PC-9 (cell line): ENCODE data around the gene PRSS2. TPM values are rescaled to one million over a fixed set of nuclear protein-coding genes. Genes with fewer than 3 reads are reported as not detected.
"Not testable (repeated sequence)": the region's sequence is repeated elsewhere in the genome, so short reads cannot be mapped to it uniquely, and the experiment has no call there.

Experiments
- BruUV-seq: library from RNA; stranded (reverse); fragments of 400-500 nt; replicated peaks from 2 replicates; lab custom pipeline; 2021; lab: Mats Ljungman, UMichigan
- CTCF ChIA-PET: fragments of 300-600 bp; sonication (Branson Sonifier 250); formaldehyde crosslinking; loops from one replicate; lab custom pipeline; 2022; ENCODE audit warnings: antibody characterized with exemption; lab: Charles Lee
- POLR2A ChIA-PET: fragments of 300-600 bp; sonication (Branson Sonifier 250); formaldehyde crosslinking; loops from one replicate; lab custom pipeline; 2022; ENCODE audit warnings: antibody characterized with exemption; ENCODE audit not compliant: unreplicated experiment; lab: Charles Lee
- DNase-seq, 2 experiments: peaks; one replicate each; pipeline versions ENCODE4 v3.0.0 to v3.0.0-alpha.2; 2015 to 2022; ENCODE audit warnings: mixed read lengths in 1 of 2
- H2AFZ ChIP-seq: fragments of 200-600 bp; sonication (generic); 2 replicates; pipeline ENCODE4 v1.8.1; 2017; ENCODE audit warnings: antibody characterized with exemption
- H3F3A ChIP-seq: fragments of 200-600 bp; sonication (generic); 2 replicates; pipeline ENCODE4 v1.8.1; 2017; ENCODE audit warnings: antibody characterized with exemption, mild to moderate bottlenecking, low read depth; ENCODE audit not compliant: insufficient read depth
- H3K27ac ChIP-seq: fragments of 200-600 bp; sonication (generic); 2 replicates; pipeline ENCODE4 v1.6.1; 2016; ENCODE audit warnings: mixed run types
- H3K27me3 ChIP-seq: fragments of 200-600 bp; sonication (generic); 2 replicates; pipeline ENCODE4 v1.6.1; 2016; ENCODE audit warnings: low read depth, mixed run types; ENCODE audit not compliant: insufficient read depth
- H3K36me3 ChIP-seq: fragments of 200-600 bp; sonication (generic); 2 replicates; pipeline ENCODE4 v1.6.1; 2016; ENCODE audit warnings: low read depth, mixed run types
- H3K4me1 ChIP-seq: fragments of 200-600 bp; sonication (generic); replicated peaks from 2 replicates; pipeline ENCODE4 v1.6.1; 2016; ENCODE audit warnings: mixed run types; ENCODE audit not compliant: insufficient read depth
- H3K4me2 ChIP-seq: fragments of 200-600 bp; sonication (generic); 2 replicates; pipeline ENCODE4 v1.6.1; 2017; ENCODE audit warnings: mixed run types
- H3K4me3 ChIP-seq: fragments of 200-600 bp; sonication (generic); 2 replicates; pipeline ENCODE4 v1.6.1; 2016; ENCODE audit warnings: mixed run types
- H3K79me2 ChIP-seq: fragments of 200-600 bp; sonication (generic); 2 replicates; pipeline ENCODE4 v1.6.1; 2017; ENCODE audit warnings: low read depth, mixed run types
- H3K9me2 ChIP-seq: fragments of 200-600 bp; sonication (generic); 2 replicates; pipeline ENCODE4 v1.8.1; 2017; ENCODE audit warnings: mild to moderate bottlenecking; ENCODE audit not compliant: insufficient read depth
- H3K9me3 ChIP-seq: fragments of 200-600 bp; sonication (generic); 2 replicates; pipeline ENCODE4 v1.8.1; 2016; ENCODE audit warnings: low read depth; ENCODE audit not compliant: insufficient read depth
- H4K20me1 ChIP-seq: fragments of 200-600 bp; sonication (generic); 2 replicates; pipeline ENCODE4 v1.8.1; 2017; ENCODE audit not compliant: insufficient read depth
- EZH2 ChIP-seq: fragments of 200-600 bp; sonication (generic); IDR thresholded peaks from 2 replicates; pipeline ENCODE4 v1.8.0; 2017; ENCODE audit warnings: antibody characterized with exemption, low read depth
- intact Hi-C: fragments of 100-400 bp; cut with micrococcal nuclease; formaldehyde crosslinking; loops from one replicate; pipeline ENCODE4 v1.10.0; 2022; ENCODE audit not compliant: unreplicated experiment
- total RNA-seq: library from RNA; stranded (reverse); gene quantifications from 2 replicates; pipeline ENCODE4 v1.2.3, GENCODE V29; 2021
- TF ChIP-seq, protein P1 (sequence below): fragments of 200-600 bp; sonication (generic); conservative IDR thresholded peaks from 2 replicates; pipeline ENCODE4 v1.6.1; 2017; ENCODE audit warnings: mixed run types, antibody characterized with exemption, mild to moderate bottlenecking, moderate library complexity

The PRSS2 gene
- total RNA-seq, 1 experiment from 2014 or later: not detected

DNA sequence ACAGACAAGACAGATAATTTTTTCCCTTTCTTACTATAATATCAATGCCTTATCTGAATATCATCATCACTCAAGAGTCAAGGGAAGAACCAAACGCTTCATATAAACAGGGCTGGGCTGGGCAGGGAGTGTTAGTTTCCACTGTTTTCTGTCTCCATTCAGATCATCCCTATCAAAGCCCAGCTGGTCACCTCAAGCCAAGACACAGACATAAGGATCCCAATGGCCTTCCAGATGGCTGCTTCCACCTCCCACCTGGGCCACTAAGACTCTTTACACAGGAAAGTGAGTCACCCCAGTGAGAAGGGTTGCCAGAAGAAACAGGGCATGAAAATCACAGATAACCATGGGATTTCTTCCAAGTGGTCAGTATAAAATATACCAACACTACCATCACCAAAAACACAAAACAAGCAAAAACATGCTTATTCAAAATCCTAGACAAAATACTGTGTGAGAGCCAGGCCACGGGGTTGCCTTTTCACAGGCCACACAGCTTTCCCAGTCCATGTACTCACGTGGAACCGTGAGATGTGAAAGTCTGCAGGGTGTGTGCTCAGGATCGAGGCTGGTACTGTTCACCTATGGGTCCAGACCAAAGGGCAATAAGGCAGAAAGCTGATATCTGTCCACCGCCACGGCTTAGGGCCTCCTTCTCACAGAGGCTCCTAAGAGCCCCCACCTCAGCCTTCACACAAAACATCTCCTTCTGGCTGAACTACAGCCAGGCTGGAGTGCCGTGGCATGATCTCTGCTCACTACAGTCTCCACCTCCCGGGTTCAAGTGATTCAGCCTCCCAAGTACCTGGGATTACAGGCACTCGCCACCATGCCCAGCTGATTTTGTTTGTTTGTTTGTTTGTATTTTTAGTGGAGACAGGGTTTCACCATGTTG lies 15.8 kb upstream of the PRSS2 start:
- Histone ChIP-seq H3K79me2 (no peaks in the 10 kb centered on the region), H3K9me3 (no peaks in the 10 kb centered on the region; the same call in none of the 2 replicates), H3K4me1 (peaks cover 35% of the 10 kb centered on the region), H3K27ac (no peak overlapping the region), H3K4me2 (no peak overlapping the region), H3K4me3 (no peak overlapping the region), H3K27me3 (no peaks in the 10 kb centered on the region), H4K20me1 (no peaks in the 10 kb centered on the region), H2AFZ (no peak overlapping the region), H3K36me3 (no peaks in the 10 kb centered on the region), H3K9me2 (no peaks in the 10 kb centered on the region), H3F3A (no peaks in the 10 kb centered on the region)
- intact Hi-C loops: no loop called here
- DNase-seq: no peak
- CTCF ChIA-PET: no interaction called here
- TF ChIP-seq, protein P1, sequence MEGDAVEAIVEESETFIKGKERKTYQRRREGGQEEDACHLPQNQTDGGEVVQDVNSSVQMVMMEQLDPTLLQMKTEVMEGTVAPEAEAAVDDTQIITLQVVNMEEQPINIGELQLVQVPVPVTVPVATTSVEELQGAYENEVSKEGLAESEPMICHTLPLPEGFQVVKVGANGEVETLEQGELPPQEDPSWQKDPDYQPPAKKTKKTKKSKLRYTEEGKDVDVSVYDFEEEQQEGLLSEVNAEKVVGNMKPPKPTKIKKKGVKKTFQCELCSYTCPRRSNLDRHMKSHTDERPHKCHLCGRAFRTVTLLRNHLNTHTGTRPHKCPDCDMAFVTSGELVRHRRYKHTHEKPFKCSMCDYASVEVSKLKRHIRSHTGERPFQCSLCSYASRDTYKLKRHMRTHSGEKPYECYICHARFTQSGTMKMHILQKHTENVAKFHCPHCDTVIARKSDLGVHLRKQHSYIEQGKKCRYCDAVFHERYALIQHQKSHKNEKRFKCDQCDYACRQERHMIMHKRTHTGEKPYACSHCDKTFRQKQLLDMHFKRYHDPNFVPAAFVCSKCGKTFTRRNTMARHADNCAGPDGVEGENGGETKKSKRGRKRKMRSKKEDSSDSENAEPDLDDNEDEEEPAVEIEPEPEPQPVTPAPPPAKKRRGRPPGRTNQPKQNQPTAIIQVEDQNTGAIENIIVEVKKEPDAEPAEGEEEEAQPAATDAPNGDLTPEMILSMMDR: no peak
- TF ChIP-seq EZH2: no peak
- BruUV-seq: no TSS peak
- POLR2A ChIA-PET: no interaction called here

- H3K4me1 ChIP-seq: peaks cover 38% of the 10 kb centered on the region
- H3K9me3 ChIP-seq, H3K27ac ChIP-seq, H3K9me2 ChIP-seq, H3K27me3 ChIP-seq, intact Hi-C loops, H3F3A ChIP-seq, H4K20me1 ChIP-seq, DNase-seq, H3K36me3 ChIP-seq, H3K4me2 ChIP-seq, H3K79me2 ChIP-seq, H2AFZ ChIP-seq, BruUV-seq, H3K4me3 ChIP-seq, POLR2A ChIA-PET: not testable (repeated sequence)
- CTCF ChIA-PET: interaction anchor here (0.6 kb wide), 1 partner anchor 791 kb away, joined by 3 read pairs; no protein-coding TSS in a partner anchor
Observed at GRCh38 chr7:142758312-142758711, 12.5 kb upstream of the PRSS2 start.

GRCh38 chr7:142759433-142759832 lies 11.3 kb upstream of the PRSS2 start:
- no peaks in the 10 kb centered on the region for H3K9me2 ChIP-seq
- H3K36me3 ChIP-seq: no peaks in the 10 kb centered on the region
- POLR2A ChIA-PET: no interaction called here
- BruUV-seq: no TSS peak
- H3K27me3 ChIP-seq: no peaks in the 10 kb centered on the region
- H3K4me2 ChIP-seq: peak overlapping the region; percentile 45
- H3K27ac ChIP-seq: peak overlapping the region; percentile 65
- no peaks in the 10 kb centered on the region for H3F3A ChIP-seq
- DNase-seq: no peak
- H3K79me2 ChIP-seq: no peaks in the 10 kb centered on the region
- no peaks in the 10 kb centered on the region; the same call in 1 of the 2 replicates for H3K9me3 ChIP-seq
- no peaks in the 10 kb centered on the region for H4K20me1 ChIP-seq
- no peak overlapping the region for H3K4me3 ChIP-seq
- peaks cover 30% of the 10 kb centered on the region for H3K4me1 ChIP-seq
- CTCF ChIA-PET: no interaction called here
- no peak for TF ChIP-seq EZH2
- TF ChIP-seq, protein P1: no peak
- H2AFZ ChIP-seq: no peak overlapping the region
- intact Hi-C loops: no loop called here
